BE2C (cell line): ENCODE results near the gene TCEA2.
"Not testable (repeated sequence)": the region's sequence is repeated elsewhere in the genome, so short reads cannot be mapped to it uniquely, and the experiment has no call there.

Source experiments
- DNase-seq: peaks from one replicate; pipeline ENCODE4 v3.0.0-alpha.2; 2020
- H3K27me3 ChIP-seq: fragments of 250-450 bp; sonication (Bioruptor Pico); 2 replicates; pipeline ENCODE4 v1.5.1; 2020; ENCODE audit warnings: mild to moderate bottlenecking
- H3K36me3 ChIP-seq: fragments of 250-450 bp; sonication (Bioruptor Pico); 2 replicates; pipeline ENCODE4 v1.5.1; 2020; ENCODE audit warnings: mild to moderate bottlenecking
- H3K4me1 ChIP-seq: fragments of 250-450 bp; sonication (Bioruptor Pico); 2 replicates; pipeline ENCODE4 v1.5.1; 2020
- H3K4me3 ChIP-seq: 2 replicates; pipeline ENCODE4 v1.5.1; 2011; ENCODE audit warnings: low read depth, low read length
- H3K9me3 ChIP-seq: fragments of 250-450 bp; sonication (Bioruptor Pico); 2 replicates; pipeline ENCODE4 v1.5.1; 2020
- TF ChIP-seq, protein P1 (sequence below): IDR thresholded peaks from 2 replicates; pipeline ENCODE4 v1.5.1; 2012; ENCODE audit warnings: mild to moderate bottlenecking, low read depth, low read length

The TCEA2 gene

DNA sequence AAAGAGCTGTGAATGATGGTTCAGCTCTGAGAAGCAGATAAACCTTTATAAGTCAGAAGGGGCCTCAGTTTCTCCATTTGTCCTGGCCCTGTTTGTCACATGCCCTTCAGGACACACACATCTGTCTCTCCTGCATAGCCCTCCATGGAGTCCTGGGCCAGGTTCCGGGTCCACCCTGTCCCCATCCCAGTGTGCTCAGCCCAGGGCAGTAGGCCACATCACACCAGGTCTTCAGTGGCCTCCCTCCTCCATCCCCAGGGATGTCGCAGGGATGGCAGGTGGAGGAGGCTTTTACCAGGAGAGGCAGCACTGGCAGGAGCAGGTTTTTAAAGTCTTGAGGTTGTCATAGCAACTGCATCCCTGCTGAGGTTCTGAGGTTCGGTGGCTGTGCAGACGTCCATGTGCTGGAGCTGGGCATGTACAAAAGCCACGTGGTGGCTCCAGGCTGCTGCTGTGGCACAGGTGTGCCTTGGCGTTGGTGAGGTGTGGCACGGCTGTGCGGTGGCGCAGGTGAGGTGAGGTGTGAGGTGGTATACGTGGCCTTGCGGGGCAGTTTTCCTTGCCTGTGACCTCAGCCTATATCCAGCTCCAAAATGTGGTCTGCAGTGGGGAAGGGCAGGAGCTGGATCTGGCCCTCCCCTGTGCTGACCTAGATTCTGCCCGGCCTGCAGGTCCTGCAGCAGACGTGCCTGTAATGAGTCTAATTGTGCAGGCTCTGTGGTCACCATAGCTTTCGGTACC is 52.3 kb downstream of the TCEA2 start:
- Histone ChIP-seq H3K27me3 (no peaks in the 10 kb centered on the region), H3K4me3 (no peak overlapping the region), H3K36me3 (no peaks in the 10 kb centered on the region), H3K9me3 (no peaks in the 10 kb centered on the region), H3K4me1 (peaks cover 44% of the 10 kb centered on the region)
- TF ChIP-seq, protein P1, sequence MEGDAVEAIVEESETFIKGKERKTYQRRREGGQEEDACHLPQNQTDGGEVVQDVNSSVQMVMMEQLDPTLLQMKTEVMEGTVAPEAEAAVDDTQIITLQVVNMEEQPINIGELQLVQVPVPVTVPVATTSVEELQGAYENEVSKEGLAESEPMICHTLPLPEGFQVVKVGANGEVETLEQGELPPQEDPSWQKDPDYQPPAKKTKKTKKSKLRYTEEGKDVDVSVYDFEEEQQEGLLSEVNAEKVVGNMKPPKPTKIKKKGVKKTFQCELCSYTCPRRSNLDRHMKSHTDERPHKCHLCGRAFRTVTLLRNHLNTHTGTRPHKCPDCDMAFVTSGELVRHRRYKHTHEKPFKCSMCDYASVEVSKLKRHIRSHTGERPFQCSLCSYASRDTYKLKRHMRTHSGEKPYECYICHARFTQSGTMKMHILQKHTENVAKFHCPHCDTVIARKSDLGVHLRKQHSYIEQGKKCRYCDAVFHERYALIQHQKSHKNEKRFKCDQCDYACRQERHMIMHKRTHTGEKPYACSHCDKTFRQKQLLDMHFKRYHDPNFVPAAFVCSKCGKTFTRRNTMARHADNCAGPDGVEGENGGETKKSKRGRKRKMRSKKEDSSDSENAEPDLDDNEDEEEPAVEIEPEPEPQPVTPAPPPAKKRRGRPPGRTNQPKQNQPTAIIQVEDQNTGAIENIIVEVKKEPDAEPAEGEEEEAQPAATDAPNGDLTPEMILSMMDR, result no peak
- DNase-seq, result no peak

DNA sequence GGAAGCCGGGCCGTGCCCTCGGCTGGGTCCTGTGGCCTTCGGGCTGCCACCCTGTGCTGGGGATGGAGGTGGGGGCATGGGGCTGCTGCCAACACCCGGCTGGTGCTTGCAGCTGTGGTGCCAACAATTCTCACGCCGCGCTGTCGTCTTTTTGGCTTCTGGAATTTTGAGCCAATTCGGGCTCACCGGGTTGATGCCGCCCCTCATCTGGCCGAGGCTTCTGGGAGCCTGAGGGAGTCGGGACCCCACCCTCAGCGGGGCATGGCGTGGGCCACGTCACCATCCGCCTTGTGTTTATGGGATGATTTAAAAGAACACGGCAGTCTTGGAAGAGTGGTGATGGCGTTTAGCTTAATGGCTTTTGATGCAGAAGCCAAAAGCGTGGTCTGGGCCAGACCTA is 53.0 kb downstream of the TCEA2 start:
- no peaks in the 10 kb centered on the region for H3K27me3 ChIP-seq
- DNase-seq, result no peak
- TF ChIP-seq, protein P1, result no peak

DNA sequence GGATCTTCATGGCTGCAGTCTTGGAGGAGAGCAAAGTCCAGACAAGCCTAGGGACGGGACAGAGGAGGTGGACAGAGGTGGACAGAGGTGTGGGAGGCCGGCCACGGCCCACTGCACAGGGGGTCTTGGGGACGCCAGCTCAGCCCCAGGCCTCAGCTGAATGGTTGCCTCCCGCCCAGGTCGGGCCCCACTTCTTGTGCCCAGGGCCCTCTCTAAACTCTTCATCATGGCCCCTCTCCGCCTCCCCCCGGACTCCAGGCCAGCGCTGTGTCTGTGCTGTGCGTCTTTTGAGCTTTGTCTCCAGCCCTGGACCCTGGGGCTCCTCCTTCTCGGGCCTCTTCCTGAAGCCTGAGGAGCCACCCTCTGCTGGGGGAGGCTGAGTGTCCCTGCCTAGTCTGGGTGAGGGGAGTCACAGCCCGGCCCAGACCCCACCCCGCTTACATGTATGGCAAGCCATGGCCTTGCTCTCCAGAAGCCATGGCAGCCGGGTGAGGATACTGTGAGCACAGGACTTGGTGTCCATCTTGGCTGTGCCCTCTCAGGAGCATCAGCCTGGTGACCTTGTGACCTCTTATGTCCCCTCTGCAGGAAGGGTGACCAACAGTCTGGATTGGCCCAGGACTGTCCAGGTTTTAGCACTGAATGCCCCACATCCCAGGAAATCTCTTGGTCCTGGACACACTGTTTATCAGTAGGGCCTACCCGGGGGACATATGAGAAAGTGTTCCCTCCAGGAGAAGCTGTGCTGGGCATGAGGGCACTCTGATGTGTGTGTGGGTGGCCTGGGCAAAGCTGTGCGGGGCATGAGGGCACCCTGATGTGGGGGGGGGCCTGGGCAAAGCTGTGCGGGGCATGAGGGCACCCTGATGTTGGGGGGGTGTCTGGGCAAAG is 53.8 kb downstream of the TCEA2 start:
- Histone ChIP-seq H3K27me3 (no peaks in the 10 kb centered on the region), H3K9me3 (no peaks in the 10 kb centered on the region), H3K4me1 (peaks cover 35% of the 10 kb centered on the region)

More for the DNA sequence above, 53.0 kb downstream of the TCEA2 start:
- Histone ChIP-seq H3K36me3 (no peaks in the 10 kb centered on the region), H3K4me3 (no peak overlapping the region), H3K4me1 (peaks cover 43% of the 10 kb centered on the region), H3K9me3 (no peaks in the 10 kb centered on the region)

DNA sequence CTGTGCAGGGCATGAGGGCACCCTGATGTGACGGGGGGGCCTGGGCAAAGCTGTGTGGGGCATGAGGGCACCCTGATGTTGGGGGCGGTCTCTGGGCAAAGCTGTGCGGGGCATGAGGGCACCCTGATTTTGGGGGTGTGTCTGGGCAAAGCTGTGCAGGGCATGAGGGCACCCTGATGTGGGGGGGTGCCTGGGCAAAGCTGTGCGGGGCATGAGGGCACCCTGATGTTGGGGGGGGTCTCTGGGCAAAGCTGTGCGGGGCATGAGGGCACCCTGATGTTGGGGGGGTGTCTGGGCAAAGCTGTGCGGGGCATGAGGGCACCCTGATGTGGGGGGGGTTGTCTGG is 54.4 kb downstream of the TCEA2 start:
- H3K4me1 ChIP-seq, result peaks cover 31% of the 10 kb centered on the region
- not testable (repeated sequence) for H3K27me3 ChIP-seq, H3K9me3 ChIP-seq, DNase-seq, H3K36me3 ChIP-seq, H3K4me3 ChIP-seq

More for the DNA sequence above, 53.8 kb downstream of the TCEA2 start:
- DNase-seq, result no peak
- TF ChIP-seq, protein P1, result no peak
- Histone ChIP-seq H3K4me3 (no peak overlapping the region), H3K36me3 (no peaks in the 10 kb centered on the region)

DNA sequence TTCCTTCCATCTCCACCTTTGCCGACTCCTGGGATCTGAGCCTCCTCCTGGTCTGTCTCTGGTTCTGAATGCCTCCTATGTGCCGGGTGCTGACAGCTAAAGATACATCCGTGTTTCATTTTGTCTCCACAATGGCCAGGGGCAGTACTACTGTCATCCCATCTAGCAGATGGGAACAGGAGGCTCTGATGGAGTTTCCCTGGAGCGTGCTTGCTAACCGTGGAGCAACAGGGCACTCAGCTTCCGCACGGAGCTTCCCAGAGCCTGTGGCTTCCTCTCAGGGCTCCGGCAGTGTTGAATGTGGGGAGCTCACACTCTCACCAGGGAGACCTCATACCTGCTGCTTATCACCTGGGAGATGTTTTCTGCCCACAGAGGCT is 56.3 kb downstream of the TCEA2 start:
- Histone ChIP-seq H3K36me3 (no peaks in the 10 kb centered on the region), H3K9me3 (no peaks in the 10 kb centered on the region), H3K27me3 (no peaks in the 10 kb centered on the region), H3K4me3 (no peak overlapping the region), H3K4me1 (peaks cover 12% of the 10 kb centered on the region)
- DNase-seq, result no peak
- TF ChIP-seq, protein P1, result no peak

DNA sequence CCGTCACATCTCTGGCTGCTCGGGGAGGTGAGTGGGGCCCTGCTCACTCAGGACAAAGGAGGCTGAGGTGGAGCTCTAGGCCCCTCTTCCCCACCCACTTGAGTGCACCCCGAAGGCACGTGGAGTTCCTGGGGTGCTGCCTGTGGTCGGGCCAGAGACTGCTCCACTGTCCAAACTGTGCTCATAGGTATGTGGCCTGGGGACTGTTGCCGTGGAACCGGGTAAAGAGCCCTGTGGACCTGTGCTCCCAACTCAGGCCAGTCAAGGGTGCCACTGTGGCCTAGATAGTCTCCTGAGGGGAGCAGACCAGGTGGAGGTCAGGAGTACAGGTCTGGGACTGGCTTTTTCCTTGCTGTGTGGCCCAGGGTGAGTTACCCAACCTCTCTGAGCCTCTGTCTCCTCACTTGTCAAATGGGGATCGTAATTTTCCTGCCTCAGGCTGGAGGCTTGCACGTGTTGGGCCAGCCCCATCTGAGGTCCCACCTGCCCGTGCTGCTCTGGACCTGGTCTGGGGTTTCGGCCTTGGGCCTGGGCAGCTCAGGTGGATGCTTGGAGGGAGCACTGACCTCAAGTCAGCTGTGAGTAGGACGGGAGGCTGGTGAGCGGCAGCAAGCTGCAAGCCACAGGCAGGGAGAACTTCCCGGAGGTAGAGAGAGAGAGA is 56.8 kb downstream of the TCEA2 start:
- Histone ChIP-seq H3K27me3 (no peaks in the 10 kb centered on the region), H3K4me3 (peak overlapping the region; percentile 25)

More for the DNA sequence above, 56.8 kb downstream of the TCEA2 start:
- Histone ChIP-seq H3K9me3 (no peaks in the 10 kb centered on the region), H3K4me1 (peaks cover 11% of the 10 kb centered on the region), H3K36me3 (no peaks in the 10 kb centered on the region)
- TF ChIP-seq, protein P1, result no peak
- no peak for DNase-seq
